ENCODE data around the gene LTBP4.

LTBP4 gene

DNA sequence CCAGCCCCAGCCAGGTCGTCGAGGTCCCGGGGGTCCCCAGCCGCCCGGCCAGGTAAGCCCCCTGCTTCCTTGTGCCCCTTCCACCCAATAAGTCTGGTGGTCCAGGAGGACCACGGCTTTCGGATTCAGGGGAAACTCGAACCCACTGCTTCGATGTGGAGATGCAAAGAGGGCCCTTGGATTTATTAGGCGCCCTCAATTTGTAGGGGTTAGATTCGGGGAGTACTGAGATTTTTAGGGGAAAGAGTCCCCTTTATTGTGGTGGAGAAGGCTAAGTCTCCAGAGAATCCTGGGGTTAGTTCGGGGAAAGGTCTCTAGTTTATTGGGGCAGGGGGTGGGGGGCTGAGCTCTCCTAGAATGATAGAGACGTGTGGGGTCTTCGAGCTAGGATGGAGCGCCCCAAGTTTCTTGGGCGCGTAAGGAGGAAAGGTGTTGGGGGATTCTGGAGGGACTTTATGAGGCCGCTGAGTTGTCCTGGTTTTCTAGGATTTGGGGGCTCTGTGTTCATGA is 3.8 kb upstream of the LTBP4 start (continued):
- TF ChIP-seq ZNF488 (tag by site-specific recombination; IDR thresholded peaks at IDR 0.05) (no peak), ZNF335 (tag by site-specific recombination; conservative IDR thresholded peaks at IDR 0.05) (peak; percentile 27; the same call in 1 of the 2 replicates)
- TF ChIP-seq, protein P1, sequence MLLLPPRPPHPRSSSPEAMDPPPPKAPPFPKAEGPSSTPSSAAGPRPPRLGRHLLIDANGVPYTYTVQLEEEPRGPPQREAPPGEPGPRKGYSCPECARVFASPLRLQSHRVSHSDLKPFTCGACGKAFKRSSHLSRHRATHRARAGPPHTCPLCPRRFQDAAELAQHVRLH (tag by site-specific recombination; IDR thresholded peaks at IDR 0.05) = no peak
- TF ChIP-seq, protein P2, sequence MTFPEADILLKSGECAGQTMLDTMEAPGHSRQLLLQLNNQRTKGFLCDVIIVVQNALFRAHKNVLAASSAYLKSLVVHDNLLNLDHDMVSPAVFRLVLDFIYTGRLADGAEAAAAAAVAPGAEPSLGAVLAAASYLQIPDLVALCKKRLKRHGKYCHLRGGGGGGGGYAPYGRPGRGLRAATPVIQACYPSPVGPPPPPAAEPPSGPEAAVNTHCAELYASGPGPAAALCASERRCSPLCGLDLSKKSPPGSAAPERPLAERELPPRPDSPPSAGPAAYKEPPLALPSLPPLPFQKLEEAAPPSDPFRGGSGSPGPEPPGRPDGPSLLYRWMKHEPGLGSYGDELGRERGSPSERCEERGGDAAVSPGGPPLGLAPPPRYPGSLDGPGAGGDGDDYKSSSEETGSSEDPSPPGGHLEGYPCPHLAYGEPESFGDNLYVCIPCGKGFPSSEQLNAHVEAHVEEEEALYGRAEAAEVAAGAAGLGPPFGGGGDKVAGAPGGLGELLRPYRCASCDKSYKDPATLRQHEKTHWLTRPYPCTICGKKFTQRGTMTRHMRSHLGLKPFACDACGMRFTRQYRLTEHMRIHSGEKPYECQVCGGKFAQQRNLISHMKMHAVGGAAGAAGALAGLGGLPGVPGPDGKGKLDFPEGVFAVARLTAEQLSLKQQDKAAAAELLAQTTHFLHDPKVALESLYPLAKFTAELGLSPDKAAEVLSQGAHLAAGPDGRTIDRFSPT (tag by site-specific recombination; IDR thresholded peaks at IDR 0.05) = peak; percentile 50; the same call in 1 of the 2 replicates

GRCh38 chr19:40598121-40598917 is 2.9 kb upstream of the LTBP4 start:
- POLR2A ChIA-PET = interaction anchor here (0.7 to 2.3 kb wide), 10 partner anchors 26 to 203 kb away, joined by 3 to 15 read pairs (median 4); partner anchors contain the start of gene SERTAD1
- peak overlapping the region; percentile 60; the same call in 1 of the 2 replicates for H3K27ac ChIP-seq (ENCODE audit: extremely low read depth, low read depth, low read length)
- no peak for TF ChIP-seq ZNF23 (tag by site-specific recombination; IDR thresholded peaks at IDR 0.05; ENCODE audit: borderline replicate concordance)
- TF ChIP-seq ZNF354C (tag by site-specific recombination; IDR thresholded peaks at IDR 0.05; ENCODE audit: borderline replicate concordance, low read depth) = no peak
- 0 out of 2 replicates have a peak, but pooled peaks have one; percentile 5 for TF ChIP-seq ZNF302 (tag by site-specific recombination; IDR thresholded peaks at IDR 0.05; ENCODE audit: low read depth)
- TF ChIP-seq SETDB1 (IDR thresholded peaks at IDR 0.05; ENCODE audit: insufficient read length, low read length) = no peak
- TF ChIP-seq ZSCAN18 (tag by site-specific recombination; IDR thresholded peaks at IDR 0.05) = peak; percentile 91; the same call in 1 of the 2 replicates
- 0 out of 2 replicates have a peak, but pooled peaks have one; percentile 3 for TF ChIP-seq ZFP3 (tag by site-specific recombination; IDR thresholded peaks at IDR 0.05; ENCODE audit: low read depth)
- TF ChIP-seq, protein P3, sequence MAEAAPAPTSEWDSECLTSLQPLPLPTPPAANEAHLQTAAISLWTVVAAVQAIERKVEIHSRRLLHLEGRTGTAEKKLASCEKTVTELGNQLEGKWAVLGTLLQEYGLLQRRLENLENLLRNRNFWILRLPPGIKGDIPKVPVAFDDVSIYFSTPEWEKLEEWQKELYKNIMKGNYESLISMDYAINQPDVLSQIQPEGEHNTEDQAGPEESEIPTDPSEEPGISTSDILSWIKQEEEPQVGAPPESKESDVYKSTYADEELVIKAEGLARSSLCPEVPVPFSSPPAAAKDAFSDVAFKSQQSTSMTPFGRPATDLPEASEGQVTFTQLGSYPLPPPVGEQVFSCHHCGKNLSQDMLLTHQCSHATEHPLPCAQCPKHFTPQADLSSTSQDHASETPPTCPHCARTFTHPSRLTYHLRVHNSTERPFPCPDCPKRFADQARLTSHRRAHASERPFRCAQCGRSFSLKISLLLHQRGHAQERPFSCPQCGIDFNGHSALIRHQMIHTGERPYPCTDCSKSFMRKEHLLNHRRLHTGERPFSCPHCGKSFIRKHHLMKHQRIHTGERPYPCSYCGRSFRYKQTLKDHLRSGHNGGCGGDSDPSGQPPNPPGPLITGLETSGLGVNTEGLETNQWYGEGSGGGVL (tag by site-specific recombination; IDR thresholded peaks at IDR 0.05) = peak; percentile 98
- TF ChIP-seq ZFHX2 (tag by site-specific recombination; conservative IDR thresholded peaks at IDR 0.05) = peak; percentile 93
- no peak for TF ChIP-seq HOXC10 (CRISPR knock-in tag; IDR thresholded peaks at IDR 0.05)
- no peak for TF ChIP-seq ZNF292 (tag by site-specific recombination; IDR thresholded peaks at IDR 0.05; ENCODE audit: borderline replicate concordance, low read depth)
- peak; percentile 99 for TF ChIP-seq ZNF600 (tag by site-specific recombination; IDR thresholded peaks at IDR 0.05)
- TF ChIP-seq ZNF837 (tag by site-specific recombination; IDR thresholded peaks at IDR 0.05) = no peak
- no peak; the same call in 1 of the 2 replicates for TF ChIP-seq ZNF19 (tag by site-specific recombination; IDR thresholded peaks at IDR 0.05; ENCODE audit: low read depth)
- TF ChIP-seq BCL11A (tag by site-specific recombination; IDR thresholded peaks at IDR 0.05; ENCODE audit: low read depth) = peak; percentile 94
- no peak for TF ChIP-seq ZNF239 (tag by site-specific recombination; IDR thresholded peaks at IDR 0.05)
- TF ChIP-seq ZNF391 (tag by site-specific recombination; IDR thresholded peaks at IDR 0.05; ENCODE audit: borderline replicate concordance, low read depth) = peak; percentile 98
- TF ChIP-seq ZNF747 (tag by site-specific recombination; IDR thresholded peaks at IDR 0.05) = no peak
- TF ChIP-seq, protein P4, sequence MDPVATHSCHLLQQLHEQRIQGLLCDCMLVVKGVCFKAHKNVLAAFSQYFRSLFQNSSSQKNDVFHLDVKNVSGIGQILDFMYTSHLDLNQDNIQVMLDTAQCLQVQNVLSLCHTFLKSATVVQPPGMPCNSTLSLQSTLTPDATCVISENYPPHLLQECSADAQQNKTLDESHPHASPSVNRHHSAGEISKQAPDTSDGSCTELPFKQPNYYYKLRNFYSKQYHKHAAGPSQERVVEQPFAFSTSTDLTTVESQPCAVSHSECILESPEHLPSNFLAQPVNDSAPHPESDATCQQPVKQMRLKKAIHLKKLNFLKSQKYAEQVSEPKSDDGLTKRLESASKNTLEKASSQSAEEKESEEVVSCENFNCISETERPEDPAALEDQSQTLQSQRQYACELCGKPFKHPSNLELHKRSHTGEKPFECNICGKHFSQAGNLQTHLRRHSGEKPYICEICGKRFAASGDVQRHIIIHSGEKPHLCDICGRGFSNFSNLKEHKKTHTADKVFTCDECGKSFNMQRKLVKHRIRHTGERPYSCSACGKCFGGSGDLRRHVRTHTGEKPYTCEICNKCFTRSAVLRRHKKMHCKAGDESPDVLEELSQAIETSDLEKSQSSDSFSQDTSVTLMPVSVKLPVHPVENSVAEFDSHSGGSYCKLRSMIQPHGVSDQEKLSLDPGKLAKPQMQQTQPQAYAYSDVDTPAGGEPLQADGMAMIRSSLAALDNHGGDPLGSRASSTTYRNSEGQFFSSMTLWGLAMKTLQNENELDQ (tag by site-specific recombination; IDR thresholded peaks at IDR 0.05; ENCODE audit: low read depth) = no peak
- peak; percentile 70 for TF ChIP-seq SP2 (tag by site-specific recombination; IDR thresholded peaks at IDR 0.05)

More at GRCh38 chr19:40598121-40598917, 2.9 kb upstream of the LTBP4 start:
- no peaks in the 10 kb centered on the region for H3K36me3 ChIP-seq (ENCODE audit: control insufficient read depth in 2 of 2, insufficient read depth in 1 of 2, low read length in 2 of 2)
- H3K4me1 ChIP-seq (ENCODE audit: control insufficient read depth, insufficient read depth, low read length) = peaks cover 57% of the 10 kb centered on the region
- peak overlapping the region; percentile 33 for H3K4me3 ChIP-seq (ENCODE audit: low read depth, low read length)
- no peaks in the 10 kb centered on the region for H3K9me3 ChIP-seq (ENCODE audit: control insufficient read depth, insufficient read depth, low read depth, low read length)
- CTCF ChIA-PET = interaction anchor here (0.5 to 20.7 kb wide), 31 partner anchors 10 to 1197 kb away, joined by 3 to 470 read pairs (median 4); partner anchors contain the start of genes BLVRB and SERTAD1
